KMS-11 (cell line): ENCODE measurements around the gene UBE2F.

ENCODE experiments used
- H2AFZ ChIP-seq: fragments of 200-600 bp; sonication (generic); 2 replicates; pipeline ENCODE4 v1.6.1; 2016; ENCODE audit warnings: antibody characterized with exemption, mixed run types, low read depth
- H3K27ac ChIP-seq: fragments of 200-600 bp; sonication (generic); 2 replicates; pipeline ENCODE4 v1.6.1; 2016; ENCODE audit warnings: mild to moderate bottlenecking, mixed run types
- H3K27me3 ChIP-seq: fragments of 200-600 bp; sonication (generic); 2 replicates; pipeline ENCODE4 v1.6.1; 2017; ENCODE audit warnings: mild to moderate bottlenecking, low read depth, mixed run types, moderate library complexity; ENCODE audit not compliant: insufficient read depth
- H3K36me3 ChIP-seq: fragments of 200-600 bp; sonication (generic); 2 replicates; pipeline ENCODE4 v1.6.1; 2017; ENCODE audit warnings: mild to moderate bottlenecking, mixed run types; ENCODE audit not compliant: insufficient read depth
- H3K4me1 ChIP-seq: fragments of 200-600 bp; sonication (generic); 2 replicates; pipeline ENCODE4 v1.6.1; 2016; ENCODE audit warnings: mild to moderate bottlenecking, low read depth, mixed run types; ENCODE audit not compliant: poor library complexity, severe bottlenecking
- H3K4me2 ChIP-seq: fragments of 200-600 bp; sonication (generic); 2 replicates; pipeline ENCODE4 v1.7.0; 2016; ENCODE audit warnings: mild to moderate bottlenecking, mixed run types
- H3K4me3 ChIP-seq: fragments of 200-600 bp; sonication (generic); IDR thresholded peaks from 2 replicates; pipeline ENCODE4 v1.6.1; 2017; ENCODE audit warnings: low read depth, low read length, mixed read lengths; ENCODE audit not compliant: insufficient read depth
- H3K79me2 ChIP-seq: fragments of 200-600 bp; sonication (generic); 2 replicates; pipeline ENCODE4 v1.6.1; 2016; ENCODE audit warnings: low read depth, mixed run types; ENCODE audit not compliant: insufficient read depth
- H3K9ac ChIP-seq: fragments of 200-600 bp; sonication (generic); 2 replicates; pipeline ENCODE4 v1.6.1; 2016; ENCODE audit warnings: mild to moderate bottlenecking, mixed run types
- H4K20me1 ChIP-seq: fragments of 200-600 bp; sonication (generic); 2 replicates; pipeline ENCODE4 v1.6.1; 2016; ENCODE audit warnings: mild to moderate bottlenecking, mixed run types; ENCODE audit not compliant: insufficient read depth
- CTCF ChIP-seq: fragments of 200-600 bp; sonication (generic); conservative IDR thresholded peaks from 2 replicates; pipeline ENCODE4 v1.6.1; 2017; ENCODE audit warnings: low read depth, mild to moderate bottlenecking, antibody characterized with exemption, low read length, moderate library complexity, mixed read lengths

The UBE2F gene

GRCh38 chr2:237927135-237927534 lies 39.7 kb upstream of the UBE2F start:
- Histone ChIP-seq H3K79me2 (no peaks in the 10 kb centered on the region), H4K20me1 (no peaks in the 10 kb centered on the region), H3K4me2 (peak overlapping the region; percentile 50), H3K27ac (no peak overlapping the region; the same call in 1 of the 2 replicates), H3K36me3 (no peaks in the 10 kb centered on the region), H3K4me1 (peaks cover 58% of the 10 kb centered on the region), H2AFZ (no peak overlapping the region), H3K9ac (no peak overlapping the region), H3K27me3 (no peaks in the 10 kb centered on the region), H3K4me3 (no peak overlapping the region)
- no peak for TF ChIP-seq CTCF

GRCh38 chr2:237927986-237928385 lies 38.8 kb upstream of the UBE2F start:
- H2AFZ ChIP-seq, result no peak overlapping the region
- H3K9ac ChIP-seq, result no peak overlapping the region
- H3K4me2 ChIP-seq, result no peak overlapping the region
- no peaks in the 10 kb centered on the region for H3K79me2 ChIP-seq
- H4K20me1 ChIP-seq, result no peaks in the 10 kb centered on the region
- H3K4me3 ChIP-seq, result no peak overlapping the region
- no peaks in the 10 kb centered on the region for H3K27me3 ChIP-seq
- H3K27ac ChIP-seq, result no peak overlapping the region
- H3K4me1 ChIP-seq, result peaks cover 66% of the 10 kb centered on the region
- no peak for TF ChIP-seq CTCF
- no peaks in the 10 kb centered on the region for H3K36me3 ChIP-seq

- Histone ChIP-seq H3K4me3 (no peak overlapping the region), H3K9ac (no peak overlapping the region), H3K27ac (no peak overlapping the region), H3K4me2 (no peak overlapping the region), H3K36me3 (no peaks in the 10 kb centered on the region), H3K79me2 (no peaks in the 10 kb centered on the region), H3K27me3 (no peaks in the 10 kb centered on the region), H4K20me1 (no peaks in the 10 kb centered on the region), H3K4me1 (peaks cover 61% of the 10 kb centered on the region), H2AFZ (no peak overlapping the region)
- no peak for TF ChIP-seq CTCF
Measured at GRCh38 chr2:237929979-237930378, 36.8 kb upstream of the UBE2F start.

- Histone ChIP-seq H3K4me2 (no peak overlapping the region), H3K27ac (no peak overlapping the region)
Measured at GRCh38 chr2:237931205-237931721, 35.6 kb upstream of the UBE2F start.

More at GRCh38 chr2:237931205-237931721, 35.6 kb upstream of the UBE2F start:
- no peak for TF ChIP-seq CTCF
- H3K36me3 ChIP-seq, result no peaks in the 10 kb centered on the region
- H3K27me3 ChIP-seq, result no peaks in the 10 kb centered on the region
- H2AFZ ChIP-seq, result no peak overlapping the region
- no peaks in the 10 kb centered on the region for H4K20me1 ChIP-seq
- peaks cover 48% of the 10 kb centered on the region for H3K4me1 ChIP-seq
- H3K9ac ChIP-seq, result no peak overlapping the region
- no peak overlapping the region for H3K4me3 ChIP-seq
- H3K79me2 ChIP-seq, result no peaks in the 10 kb centered on the region
